Measurements from ENCODE around the gene TP53I13.

TP53I13 gene

GRCh38 chr17:29591737-29592608 lies 23.5 kb downstream of the TP53I13 start (continued):
- TF ChIP-seq ZNF704 (tag by site-specific recombination; IDR thresholded peaks at IDR 0.05) (no peak), ZNF132 (tag by site-specific recombination; IDR thresholded peaks at IDR 0.05; ENCODE audit: borderline replicate concordance) (no peak), ZNF677 (tag by site-specific recombination; IDR thresholded peaks at IDR 0.05) (no peak), ZBTB44 (tag by site-specific recombination; IDR thresholded peaks at IDR 0.05) (peak; percentile 77), TSHZ1 (tag by site-specific recombination; IDR thresholded peaks at IDR 0.05; ENCODE audit: borderline replicate concordance) (peak; percentile 43; the same call in 1 of the 2 replicates), PRDM4 (tag by site-specific recombination; IDR thresholded peaks at IDR 0.05) (no peak), ZNF391 (tag by site-specific recombination; IDR thresholded peaks at IDR 0.05; ENCODE audit: borderline replicate concordance, low read depth) (no peak), ZNF513 (tag by site-specific recombination; IDR thresholded peaks at IDR 0.05) (peak; percentile 89), ZNF223 (tag by site-specific recombination; IDR thresholded peaks at IDR 0.05) (no peak; the same call in 1 of the 2 replicates), ZNF37A (tag by site-specific recombination; IDR thresholded peaks at IDR 0.05) (no peak), ZNF449 (tag by site-specific recombination; IDR thresholded peaks at IDR 0.05) (no peak), ZNF211 (tag by site-specific recombination; IDR thresholded peaks at IDR 0.05; ENCODE audit: low read depth) (no peak), ZNF112 (tag by site-specific recombination; IDR thresholded peaks at IDR 0.05) (no peak), MZF1 (tag by site-specific recombination; IDR thresholded peaks at IDR 0.05; ENCODE audit: borderline replicate concordance) (no peak), ZSCAN16 (tag by site-specific recombination; IDR thresholded peaks at IDR 0.05) (no peak), ZNF248 (tag by site-specific recombination; IDR thresholded peaks at IDR 0.05) (no peak), ZBTB20 (tag by site-specific recombination; IDR thresholded peaks at IDR 0.05) (peak; percentile 98), ZNF629 (tag by site-specific recombination; IDR thresholded peaks at IDR 0.05) (peak; percentile 73), ZNF548 (tag by site-specific recombination; IDR thresholded peaks at IDR 0.05) (no peak), ZBTB1 (tag by site-specific recombination; IDR thresholded peaks at IDR 0.05) (no peak; the same call in 1 of the 2 replicates), ZNF624 (tag by site-specific recombination; IDR thresholded peaks at IDR 0.05) (no peak), BCL11B (tag by site-specific recombination; IDR thresholded peaks at IDR 0.05; ENCODE audit: low read depth) (peak; percentile 58), BCL6B (tag by site-specific recombination; IDR thresholded peaks at IDR 0.05) (no peak), ZSCAN4 (tag by site-specific recombination; IDR thresholded peaks at IDR 0.05) (no peak)

All from HEK293 (cell line).